A549 treated with RU486 at 1 μM for 4 hours (cell line): ENCODE results near the gene METTL25B. TPM values are rescaled to one million over a fixed set of nuclear protein-coding genes. Genes with fewer than 3 reads are reported as not detected.

Experiments used
- total RNA-seq: library from RNA; stranded (reverse); fragments of 200-300 nt; extraction: Qiagen RNA extraction; gene quantifications from 5 replicates; pipeline ENCODE4 v1.2.3, GENCODE V29; 2022; ENCODE audit warnings: low read depth

The METTL25B gene
- 19.5 to 25.1 TPM (median 23.8 TPM) in 5 replicates for total RNA-seq

DNA sequence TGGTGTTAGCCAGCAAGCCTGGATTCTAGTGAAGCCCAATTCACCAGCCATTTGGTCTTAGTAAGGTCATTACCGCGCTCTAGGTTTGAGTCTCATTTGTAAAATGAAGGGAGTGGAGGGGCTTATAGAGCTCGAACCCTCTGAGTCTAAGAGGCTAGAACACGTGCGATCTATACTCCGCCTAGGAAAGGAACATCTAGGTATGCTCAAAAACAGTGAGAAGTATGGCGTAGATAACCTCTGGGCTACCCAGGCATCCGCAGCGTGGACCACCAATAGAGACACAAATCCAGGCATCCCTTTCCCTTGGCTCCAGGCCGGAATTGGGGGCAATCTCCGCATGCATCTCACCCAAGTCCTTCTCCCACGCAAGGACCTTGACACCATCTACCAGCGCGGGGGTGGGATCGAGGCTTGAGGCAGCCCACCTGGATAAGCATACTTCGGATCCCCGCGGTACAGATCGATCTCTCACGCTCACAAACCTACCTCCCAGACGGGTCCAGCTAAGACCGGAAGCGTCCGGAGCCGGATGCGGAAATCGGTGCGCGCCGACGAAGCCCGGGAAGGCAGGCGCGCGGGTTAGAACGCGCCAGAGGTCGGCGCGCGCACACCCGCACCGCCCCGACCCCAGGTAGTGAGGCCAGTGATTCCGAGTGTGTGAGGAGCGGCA is at the start of gene METTL25B:
Gene METTL25B, plus strand, starts transcription at position 544 of the 673 bp plus-strand sequence. CDS start 636 bp downstream, outside the sequence.

DNA sequence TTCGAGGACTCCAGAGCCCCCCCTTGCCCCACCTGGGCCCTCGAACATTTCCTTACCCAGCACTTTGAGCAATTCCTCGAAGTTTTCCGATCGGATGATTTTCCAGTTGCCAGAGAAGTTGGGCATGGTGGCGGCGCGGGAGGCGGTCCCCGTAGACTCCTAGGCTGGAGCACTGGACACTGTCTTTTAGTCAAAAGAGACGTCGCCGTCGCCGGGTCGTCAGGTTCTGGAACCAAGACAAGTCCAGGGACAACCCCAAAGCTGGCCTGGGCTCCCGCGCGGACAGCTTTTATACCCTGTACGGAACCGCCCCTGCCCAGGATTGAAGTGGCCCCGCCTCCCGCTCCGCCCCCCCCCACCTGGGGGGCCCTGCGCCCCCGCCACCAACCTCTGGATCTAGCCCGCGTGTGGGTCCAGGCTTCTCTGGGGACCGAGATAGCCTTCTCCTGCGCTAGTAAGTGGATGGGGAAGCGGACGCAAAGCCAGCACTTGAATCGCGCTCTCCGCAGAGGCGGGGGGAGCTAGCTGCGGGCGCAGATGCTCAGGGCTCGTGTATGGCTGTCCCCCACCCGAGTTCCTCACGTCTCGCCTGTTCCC is 22.9 kb upstream of the METTL25B start, which contains the start of gene CRABP2:
Gene CRABP2, minus strand, starts transcription at position 263 of the 597 bp plus-strand sequence. Its CDS starts 137 bp downstream, at position 126.

GRCh38 chr1:156728599-156729462 is 562 bp downstream of the METTL25B start, which contains the start of gene ISG20L2:
ISG20L2 (minus strand) TSS chr1:156728766; CDS start chr1:156727652, 1,114 bp downstream.

GRCh38 chr1:156740741-156741480 is 12.6 kb downstream of the METTL25B start, which contains the start of gene MRPL24:
MRPL24 (minus strand) TSS chr1:156741088; CDS start chr1:156738704, 2,384 bp downstream.

DNA sequence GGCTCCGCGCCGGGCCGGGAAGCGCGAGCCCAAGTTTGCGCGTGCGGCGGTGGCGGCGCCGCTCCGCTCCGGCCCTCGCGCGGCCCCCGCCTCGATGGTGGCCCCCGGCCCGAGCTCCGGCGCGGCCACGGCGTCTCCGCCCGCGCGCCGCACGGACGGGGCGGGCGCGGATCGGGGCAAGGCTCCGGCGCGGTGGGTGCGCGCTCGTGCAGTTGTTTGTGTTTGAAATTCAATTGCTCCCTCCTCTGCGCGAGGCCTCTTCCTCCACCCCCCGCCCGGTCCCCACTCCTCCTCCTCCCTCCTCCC is 23.1 kb downstream of the METTL25B start, which contains the start of gene HDGF:
Gene HDGF, minus strand, starts transcription at position 225 of the 306 bp plus-strand sequence. CDS start 246 bp downstream, outside the sequence.

GRCh38 chr1:156767101-156767878 is 39.0 kb downstream of the METTL25B start, which contains the start of gene PRCC:
PRCC (plus strand) TSS chr1:156767535; CDS start chr1:156767772, 237 bp downstream.

Other genes starting within 250 kb of the METTL25B start
- gene MEF2D, start 227.7 kb upstream of the METTL25B start, total RNA-seq: 22.6 to 36.0 TPM (median 31.5 TPM) in 5 replicates
- gene IQGAP3, start 155.9 kb upstream of the METTL25B start, total RNA-seq: 11.6 to 18.6 TPM (median 15.8 TPM) in 5 replicates
- not detected in 5 replicates for gene TTC24, start 148.7 kb upstream of the METTL25B start, total RNA-seq
- gene NAXE, start 136.7 kb upstream of the METTL25B start, total RNA-seq: 136 to 185 TPM (median 163 TPM) in 5 replicates
- gene GPATCH4, start 127.0 kb upstream of the METTL25B start, total RNA-seq: 65.4 to 96.3 TPM (median 74.7 TPM) in 5 replicates
- 0.13 to 0.14 TPM in 2 of 5 replicates, not detected in the others for gene HAPLN2, start 109.1 kb upstream of the METTL25B start, total RNA-seq
- gene BCAN, start 86.4 kb upstream of the METTL25B start, total RNA-seq: 0.06 TPM in 1 of 5 replicates, not detected in the others
- 1.2 to 1.7 TPM (median 1.3 TPM) in 5 replicates for gene NES, start 51.1 kb upstream of the METTL25B start, total RNA-seq
- gene CRABP2, start 22.9 kb upstream of the METTL25B start, total RNA-seq: 11.5 to 19.1 TPM (median 11.6 TPM) in 5 replicates
- gene ISG20L2, start 297 bp downstream of the METTL25B start, total RNA-seq: 46.4 to 55.1 TPM (median 48.6 TPM) in 5 replicates
- 175 to 219 TPM (median 189 TPM) in 5 replicates for gene MRPL24, start 12.6 kb downstream of the METTL25B start, total RNA-seq
- 455 to 489 TPM (median 463 TPM) in 5 replicates for gene HDGF, start 23.2 kb downstream of the METTL25B start, total RNA-seq
- 67.6 to 90.1 TPM (median 73.5 TPM) in 5 replicates for gene PRCC, start 39.1 kb downstream of the METTL25B start, total RNA-seq
- gene SH2D2A, start 88.4 kb downstream of the METTL25B start, total RNA-seq: 2.1 to 5.6 TPM (median 3.6 TPM) in 5 replicates
- not detected in 5 replicates for gene INSRR, start 130.6 kb downstream of the METTL25B start, total RNA-seq
- 0.06 to 0.24 TPM (median 0.16 TPM) in 4 of 5 replicates, not detected in the other for gene NTRK1, start 132.4 kb downstream of the METTL25B start, total RNA-seq
- 7.5 to 10.1 TPM (median 8.6 TPM) in 5 replicates for gene PEAR1, start 165.2 kb downstream of the METTL25B start, total RNA-seq
- gene LRRC71, start 192.2 kb downstream of the METTL25B start, total RNA-seq: 0.13 to 0.48 TPM (median 0.22 TPM) in 5 replicates